GM18868 (cell line): ENCODE data around the gene RBM47.

ENCODE experiments used
- ATAC-seq: cut with Tn5 transposase; IDR thresholded peaks from one replicate; pipeline ENCODE4 v1.9.1; 2021; ENCODE audit warnings: mild to moderate bottlenecking, moderate library complexity; ENCODE audit not compliant: unreplicated experiment

Gene RBM47

DNA sequence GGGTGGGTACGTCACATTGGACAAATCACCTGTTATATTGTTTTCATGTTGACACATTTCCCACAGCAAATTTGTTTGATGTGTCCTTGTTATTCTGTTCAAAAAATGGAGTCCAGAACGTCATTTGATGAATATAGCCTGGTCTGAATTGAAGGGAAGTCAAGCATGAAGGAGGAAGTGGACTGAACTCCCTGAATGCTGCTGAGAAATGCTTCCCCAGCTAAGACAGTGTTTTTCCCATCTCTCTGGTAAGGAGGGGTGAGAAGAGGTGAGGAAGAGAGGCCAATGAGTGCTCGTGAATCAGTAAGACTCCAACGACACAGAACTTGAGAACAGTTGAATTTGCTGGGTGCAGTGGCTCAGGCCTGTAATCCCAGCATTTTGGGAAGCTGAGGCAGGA, 127.4 kb downstream of the RBM47 start:
- ATAC-seq: no peak

GRCh38 chr4:40500781-40501180, 128.9 kb downstream of the RBM47 start:
- no peak for ATAC-seq

GRCh38 chr4:40493160-40493559, 136.5 kb downstream of the RBM47 start:
- ATAC-seq: no peak

GRCh38 chr4:40492691-40493090, 137.0 kb downstream of the RBM47 start:
- ATAC-seq: no peak

GRCh38 chr4:40490481-40490880, 139.2 kb downstream of the RBM47 start:
- ATAC-seq: no peak

GRCh38 chr4:40489961-40490360, 139.7 kb downstream of the RBM47 start:
- no peak for ATAC-seq

DNA sequence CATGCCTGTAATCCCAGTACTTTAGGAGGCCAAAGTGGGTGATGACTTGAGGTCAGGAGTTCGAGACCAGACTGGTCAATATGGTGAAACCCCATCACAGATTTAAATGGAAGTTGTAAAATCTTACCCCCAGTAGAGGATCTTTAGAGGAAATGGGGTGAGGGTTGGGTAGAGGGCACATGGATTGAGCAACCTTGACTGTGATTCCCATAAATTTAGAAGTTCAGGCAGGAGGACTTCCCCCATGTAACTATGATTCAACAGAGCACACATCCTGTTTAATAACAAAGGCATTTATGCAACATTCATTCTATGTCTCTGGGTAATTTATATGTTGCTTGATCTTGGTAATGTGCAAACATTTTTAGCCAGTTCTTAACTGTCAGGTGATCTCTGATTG, 143.1 kb downstream of the RBM47 start:
- ATAC-seq: no peak

- no peak for ATAC-seq
Observed at GRCh38 chr4:40484346-40485090, 145.1 kb downstream of the RBM47 start.

GRCh38 chr4:40482985-40483647, 146.5 kb downstream of the RBM47 start:
- no peak for ATAC-seq

GRCh38 chr4:40481977-40482376, 147.7 kb downstream of the RBM47 start:
- ATAC-seq: no peak

GRCh38 chr4:40480291-40480690, 149.4 kb downstream of the RBM47 start:
- ATAC-seq: no peak

GRCh38 chr4:40479378-40479777, 150.3 kb downstream of the RBM47 start:
- no peak for ATAC-seq

DNA sequence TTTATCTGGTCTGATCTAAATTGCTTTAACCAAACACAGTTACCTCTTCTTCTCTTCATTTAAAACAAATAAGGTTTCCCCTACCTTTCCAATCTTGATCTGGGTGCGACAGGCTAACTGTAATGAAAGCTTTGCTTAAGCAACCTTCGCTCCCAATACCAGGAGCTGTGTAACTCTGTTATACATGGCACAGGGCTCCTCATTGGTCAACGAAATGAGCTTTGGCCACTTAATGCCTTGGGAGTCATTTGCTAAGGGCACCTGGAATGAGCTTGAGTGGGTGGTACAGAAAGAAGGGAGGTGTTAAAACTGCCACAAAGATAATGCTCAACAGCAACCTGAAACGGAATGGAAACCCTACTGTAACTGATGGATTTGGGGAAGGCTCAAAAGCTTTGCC, 154.1 kb downstream of the RBM47 start:
- ATAC-seq: no peak

GRCh38 chr4:40473578-40474388, 155.9 kb downstream of the RBM47 start:
- no peak for ATAC-seq

- ATAC-seq: no peak
Observed at GRCh38 chr4:40471923-40472322, 157.7 kb downstream of the RBM47 start.

DNA sequence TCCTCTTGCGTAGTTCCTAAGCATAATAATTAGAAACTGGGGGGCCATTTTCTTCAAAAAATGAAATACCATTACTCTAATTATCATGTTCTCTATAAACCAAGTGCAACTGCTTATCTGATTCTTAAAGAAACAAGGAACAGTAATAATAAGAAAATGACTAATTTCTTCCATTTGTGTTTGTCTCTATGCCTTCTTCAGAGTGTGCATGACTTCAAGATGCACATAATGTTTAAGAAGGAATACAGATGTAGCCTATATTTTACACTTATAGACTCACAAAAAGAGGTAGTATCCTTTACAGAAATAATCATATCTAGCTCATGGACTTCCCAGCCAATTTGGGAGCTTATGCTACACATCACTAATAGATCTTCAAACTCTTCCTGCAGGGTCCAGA, 162.9 kb downstream of the RBM47 start:
- no peak for ATAC-seq

- ATAC-seq: peak; percentile 91
Observed at GRCh38 chr4:40462326-40462725, 167.3 kb downstream of the RBM47 start.

GRCh38 chr4:40461879-40462278, 167.8 kb downstream of the RBM47 start:
- ATAC-seq: no peak

GRCh38 chr4:40461062-40461461, 168.6 kb downstream of the RBM47 start:
- ATAC-seq: no peak

DNA sequence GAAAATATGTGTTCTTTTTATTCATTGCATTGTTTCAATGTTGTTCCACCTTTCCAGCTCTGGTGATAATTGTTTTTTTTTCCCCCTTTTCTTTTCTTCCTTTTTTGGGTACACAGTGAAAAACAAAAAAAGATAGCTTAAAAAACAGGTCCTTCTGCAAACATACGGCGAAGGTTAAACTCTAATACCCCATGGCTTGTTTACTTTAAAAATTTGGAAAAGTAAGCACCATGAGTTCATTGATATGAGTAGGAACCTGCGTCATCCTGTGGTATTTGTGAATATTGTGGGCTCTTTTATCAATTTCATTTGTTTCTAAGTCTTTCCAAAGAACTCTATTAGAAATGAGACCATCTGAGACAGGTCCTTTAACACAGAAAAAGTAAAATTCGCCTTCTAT, 171.0 kb downstream of the RBM47 start:
- no peak for ATAC-seq

- no peak for ATAC-seq
Observed at GRCh38 chr4:40458109-40458508, 171.6 kb downstream of the RBM47 start.
